GM23338 (cell line): Measurements from ENCODE around the gene CLPSL2. TPM values are rescaled to one million over a fixed set of nuclear protein-coding genes. Genes with fewer than 3 reads are reported as not detected.
"Not testable (repeated sequence)": the region's sequence is repeated elsewhere in the genome, so short reads cannot be mapped to it uniquely, and the experiment has no call there.

Experiments
- ATAC-seq: fragments of 200-7000 bp; cut with Tn5 transposase; 3 replicates; pipeline ENCODE4 v1.9.1; 2020
- DNase-seq: peaks from one replicate; pipeline ENCODE4 v3.0.0-alpha.2; 2015; ENCODE audit warnings: low spot score
- H2AFZ ChIP-seq: fragments of 200-600 bp; sonication (generic); 2 replicates; pipeline ENCODE4 v1.8.0; 2016; ENCODE audit warnings: antibody characterized with exemption, mild to moderate bottlenecking, moderate library complexity
- H3F3A ChIP-seq: fragments of 200-600 bp; sonication (generic); replicated peaks from 2 replicates; pipeline ENCODE4 v1.8.0; 2017; ENCODE audit warnings: antibody characterized with exemption, mixed run types, low read depth
- H3K27ac ChIP-seq: fragments of 200-600 bp; sonication (generic); 2 replicates; pipeline ENCODE4 v1.6.1; 2016; ENCODE audit warnings: low read depth
- H3K27me3 ChIP-seq: fragments of 200-600 bp; sonication (generic); 2 replicates; pipeline ENCODE4 v1.8.0; 2016; ENCODE audit warnings: mild to moderate bottlenecking, mixed run types, moderate library complexity; ENCODE audit not compliant: insufficient read depth
- H3K36me3 ChIP-seq: fragments of 200-600 bp; sonication (generic); 2 replicates; pipeline ENCODE4 v1.8.0; 2016; ENCODE audit warnings: mild to moderate bottlenecking; ENCODE audit not compliant: insufficient read depth
- H3K4me1 ChIP-seq: fragments of 200-600 bp; sonication (generic); 2 replicates; pipeline ENCODE4 v1.8.0; 2016; ENCODE audit warnings: mild to moderate bottlenecking, moderate library complexity; ENCODE audit not compliant: insufficient read depth
- H3K4me2 ChIP-seq: fragments of 200-600 bp; sonication (generic); 2 replicates; pipeline ENCODE4 v1.7.1; 2017; ENCODE audit warnings: mixed run types
- H3K4me3 ChIP-seq: fragments of 200-600 bp; sonication (generic); 2 replicates; pipeline ENCODE4 v1.6.1; 2016; ENCODE audit warnings: mixed run types
- H3K79me2 ChIP-seq: fragments of 200-600 bp; sonication (generic); replicated peaks from 2 replicates; pipeline ENCODE4 v1.8.0; 2017; ENCODE audit warnings: mild to moderate bottlenecking; ENCODE audit not compliant: insufficient read depth
- H3K9me2 ChIP-seq: fragments of 200-600 bp; sonication (generic); 2 replicates; pipeline ENCODE4 v1.8.0; 2017; ENCODE audit not compliant: insufficient read depth
- H4K20me1 ChIP-seq: fragments of 200-600 bp; sonication (generic); replicated peaks from 2 replicates; pipeline ENCODE4 v1.8.0; 2017; ENCODE audit warnings: mild to moderate bottlenecking; ENCODE audit not compliant: insufficient read depth
- H3K27ac Mint-ChIP-seq: 2 replicates; pipeline ENCODE4 v1.8.0; 2020; ENCODE audit warnings: inconsistent platforms, mild to moderate bottlenecking, moderate library complexity, mixed read lengths
- H3K27me3 Mint-ChIP-seq: 3 replicates; pipeline ENCODE4 v1.8.0; 2022; ENCODE audit warnings: low read depth, mild to moderate bottlenecking, moderate library complexity, mixed read lengths, inconsistent platforms; ENCODE audit not compliant: insufficient read depth, poor library complexity
- H3K36me3 Mint-ChIP-seq: 3 replicates; pipeline ENCODE4 v1.8.0; 2021; ENCODE audit warnings: low read depth, mild to moderate bottlenecking, inconsistent platforms, moderate library complexity, mixed read lengths
- H3K4me1 Mint-ChIP-seq: 3 replicates; pipeline ENCODE4 v1.8.0; 2020; ENCODE audit warnings: mild to moderate bottlenecking, inconsistent platforms, mixed read lengths
- H3K4me3 Mint-ChIP-seq: 3 replicates; pipeline ENCODE4 v1.8.0; 2021; ENCODE audit warnings: moderate library complexity, mild to moderate bottlenecking, inconsistent platforms, mixed read lengths
- H3K9me3 Mint-ChIP-seq: 3 replicates; pipeline ENCODE4 v1.8.0; 2020; ENCODE audit warnings: moderate library complexity, mild to moderate bottlenecking, inconsistent platforms, mixed read lengths
- CREB1 ChIP-seq: fragments of 250-450 bp; sonication (Bioruptor Pico); IDR thresholded peaks from 2 replicates; pipeline ENCODE4 v1.5.0; 2020; ENCODE audit warnings: low read depth, mild to moderate bottlenecking, moderate library complexity
- EZH2 ChIP-seq: fragments of 200-600 bp; sonication (generic); IDR thresholded peaks from one replicate; pipeline ENCODE4 v1.8.0; 2017; ENCODE audit warnings: antibody characterized with exemption, mild to moderate bottlenecking, low read depth; ENCODE audit not compliant: unreplicated experiment
- POLR2AphosphoS5 ChIP-seq: IDR thresholded peaks from 2 replicates; pipeline ENCODE4 v1.6.1; 2016; ENCODE audit warnings: antibody characterized with exemption, low read depth
- STAT1 ChIP-seq: IDR thresholded peaks from one replicate; pipeline ENCODE4 v1.6.1; 2016; ENCODE audit warnings: antibody characterized with exemption; ENCODE audit not compliant: unreplicated experiment
- ZNF114 ChIP-seq: fragments of 250-450 bp; sonication (Bioruptor Pico); IDR thresholded peaks from 2 replicates; pipeline ENCODE4 v1.5.0; 2020; ENCODE audit warnings: mild to moderate bottlenecking, moderate library complexity
- ZNF331 ChIP-seq: fragments of 250-450 bp; sonication (Bioruptor Pico); IDR thresholded peaks from 2 replicates; pipeline ENCODE4 v1.5.0; 2020; ENCODE audit warnings: low read depth, mild to moderate bottlenecking, moderate library complexity
- polyA plus RNA-seq: library from polyadenylated mRNA; unstranded; fragments of >200 nt; fragmentation: Nextera tagmentation; extraction: Ambion mirVana; gene quantifications from 2 replicates; pipeline ENCODE4 v1.2.1, GENCODE V29; 2016
- total RNA-seq: library from RNA; depleted of rRNA; stranded (reverse); fragments of >200 nt; shearing (Covaris generic); gene quantifications from 2 replicates; pipeline ENCODE4 v1.2.3, GENCODE V29; 2014
- TF ChIP-seq, protein P1 (sequence below): IDR thresholded peaks from one replicate; pipeline ENCODE4 v1.6.1; 2018; ENCODE audit warnings: antibody characterized with exemption; ENCODE audit not compliant: unreplicated experiment
- TF ChIP-seq, protein P2 (sequence below), 2 experiments: fragments of 200-600 bp in 1 of 2; sonication (generic) in 1 of 2; conservative IDR thresholded peaks; 2 replicates each; pipeline versions ENCODE4 v1.5.1 to v1.6.1; 2016 to 2017; ENCODE audit warnings: antibody characterized with exemption in 2 of 2, low read depth in 2 of 2, mild to moderate bottlenecking in 2 of 2, moderate library complexity in 1 of 2

The CLPSL2 gene
- total and polyA plus RNA-seq, 2 experiments from 2014 or later = 2.9 to 3.1 TPM

DNA sequence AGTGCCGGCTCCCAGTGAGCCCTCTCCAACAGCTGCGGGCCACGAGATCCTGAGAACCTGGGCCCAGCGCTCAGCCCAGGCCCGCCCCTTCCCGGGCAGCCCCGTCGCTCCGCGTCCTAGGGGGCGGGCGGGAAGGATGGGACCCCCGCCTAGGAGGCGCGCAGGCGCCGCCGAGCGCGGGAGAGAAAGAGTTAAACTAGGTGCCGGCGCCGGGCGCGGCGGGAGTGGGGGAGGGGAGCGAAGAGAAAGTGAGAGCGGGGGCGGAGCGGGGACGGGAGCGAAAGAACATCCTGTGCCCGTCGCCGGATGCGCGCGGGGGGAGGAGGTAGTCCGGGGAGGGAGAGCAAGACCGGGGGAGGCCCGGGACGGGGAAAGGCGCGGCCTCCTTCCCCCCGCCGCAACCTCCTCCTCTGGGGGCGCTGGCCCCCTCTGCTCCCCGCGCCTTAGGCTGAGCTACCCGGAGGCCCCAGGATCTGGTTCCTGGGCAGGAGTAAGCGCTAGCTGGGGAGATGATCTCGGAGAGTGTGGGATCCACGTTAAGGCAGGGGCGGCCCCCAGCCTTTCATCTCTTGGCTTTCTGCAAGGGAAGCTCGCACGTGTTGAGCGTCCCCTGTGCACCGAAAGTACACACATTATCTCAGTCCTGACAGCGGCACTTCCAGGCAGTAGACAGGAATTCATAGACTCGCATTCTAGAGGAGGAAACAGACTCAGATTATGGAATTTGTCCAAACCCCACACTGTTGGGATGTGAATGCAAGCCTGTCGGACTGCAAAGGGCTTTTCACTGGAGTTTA is 44.5 kb upstream of the CLPSL2 start (continued):
- TF ChIP-seq, protein P1, sequence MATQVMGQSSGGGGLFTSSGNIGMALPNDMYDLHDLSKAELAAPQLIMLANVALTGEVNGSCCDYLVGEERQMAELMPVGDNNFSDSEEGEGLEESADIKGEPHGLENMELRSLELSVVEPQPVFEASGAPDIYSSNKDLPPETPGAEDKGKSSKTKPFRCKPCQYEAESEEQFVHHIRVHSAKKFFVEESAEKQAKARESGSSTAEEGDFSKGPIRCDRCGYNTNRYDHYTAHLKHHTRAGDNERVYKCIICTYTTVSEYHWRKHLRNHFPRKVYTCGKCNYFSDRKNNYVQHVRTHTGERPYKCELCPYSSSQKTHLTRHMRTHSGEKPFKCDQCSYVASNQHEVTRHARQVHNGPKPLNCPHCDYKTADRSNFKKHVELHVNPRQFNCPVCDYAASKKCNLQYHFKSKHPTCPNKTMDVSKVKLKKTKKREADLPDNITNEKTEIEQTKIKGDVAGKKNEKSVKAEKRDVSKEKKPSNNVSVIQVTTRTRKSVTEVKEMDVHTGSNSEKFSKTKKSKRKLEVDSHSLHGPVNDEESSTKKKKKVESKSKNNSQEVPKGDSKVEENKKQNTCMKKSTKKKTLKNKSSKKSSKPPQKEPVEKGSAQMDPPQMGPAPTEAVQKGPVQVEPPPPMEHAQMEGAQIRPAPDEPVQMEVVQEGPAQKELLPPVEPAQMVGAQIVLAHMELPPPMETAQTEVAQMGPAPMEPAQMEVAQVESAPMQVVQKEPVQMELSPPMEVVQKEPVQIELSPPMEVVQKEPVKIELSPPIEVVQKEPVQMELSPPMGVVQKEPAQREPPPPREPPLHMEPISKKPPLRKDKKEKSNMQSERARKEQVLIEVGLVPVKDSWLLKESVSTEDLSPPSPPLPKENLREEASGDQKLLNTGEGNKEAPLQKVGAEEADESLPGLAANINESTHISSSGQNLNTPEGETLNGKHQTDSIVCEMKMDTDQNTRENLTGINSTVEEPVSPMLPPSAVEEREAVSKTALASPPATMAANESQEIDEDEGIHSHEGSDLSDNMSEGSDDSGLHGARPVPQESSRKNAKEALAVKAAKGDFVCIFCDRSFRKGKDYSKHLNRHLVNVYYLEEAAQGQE = no peak
- TF ChIP-seq, protein P2, sequence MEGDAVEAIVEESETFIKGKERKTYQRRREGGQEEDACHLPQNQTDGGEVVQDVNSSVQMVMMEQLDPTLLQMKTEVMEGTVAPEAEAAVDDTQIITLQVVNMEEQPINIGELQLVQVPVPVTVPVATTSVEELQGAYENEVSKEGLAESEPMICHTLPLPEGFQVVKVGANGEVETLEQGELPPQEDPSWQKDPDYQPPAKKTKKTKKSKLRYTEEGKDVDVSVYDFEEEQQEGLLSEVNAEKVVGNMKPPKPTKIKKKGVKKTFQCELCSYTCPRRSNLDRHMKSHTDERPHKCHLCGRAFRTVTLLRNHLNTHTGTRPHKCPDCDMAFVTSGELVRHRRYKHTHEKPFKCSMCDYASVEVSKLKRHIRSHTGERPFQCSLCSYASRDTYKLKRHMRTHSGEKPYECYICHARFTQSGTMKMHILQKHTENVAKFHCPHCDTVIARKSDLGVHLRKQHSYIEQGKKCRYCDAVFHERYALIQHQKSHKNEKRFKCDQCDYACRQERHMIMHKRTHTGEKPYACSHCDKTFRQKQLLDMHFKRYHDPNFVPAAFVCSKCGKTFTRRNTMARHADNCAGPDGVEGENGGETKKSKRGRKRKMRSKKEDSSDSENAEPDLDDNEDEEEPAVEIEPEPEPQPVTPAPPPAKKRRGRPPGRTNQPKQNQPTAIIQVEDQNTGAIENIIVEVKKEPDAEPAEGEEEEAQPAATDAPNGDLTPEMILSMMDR (conservative IDR thresholded peaks at IDR 0.05; ENCODE audit: low read depth in 2 of 2) = 0 out of 4 replicates have a peak, but pooled peaks of 1 of the 2 experiments have one; percentile 12
- no peak for TF ChIP-seq ZNF114 (CRISPR knock-in tag)

DNA sequence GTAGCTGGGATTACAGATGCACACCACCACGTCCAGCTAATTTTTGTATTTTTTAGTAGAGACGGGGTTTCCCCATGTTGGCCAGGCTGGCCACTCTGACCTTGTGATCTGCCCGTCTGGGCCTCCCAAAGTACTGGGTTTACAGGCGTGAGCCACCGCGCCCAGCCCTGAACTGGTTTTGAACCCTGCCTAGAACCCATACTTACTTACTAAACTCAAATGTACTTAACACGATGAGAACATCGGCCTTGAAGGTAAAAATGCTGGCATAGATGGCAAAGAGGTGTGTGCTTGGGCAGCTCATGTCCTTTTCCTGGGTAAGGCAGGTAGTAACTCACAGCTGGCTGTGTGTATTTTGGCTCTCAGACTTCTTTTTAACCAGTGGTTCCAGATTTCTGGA is 42.8 kb upstream of the CLPSL2 start:
- ATAC-seq = no peak
- H3K4me3 ChIP-seq = no peak overlapping the region
- peaks cover 27% of the 10 kb centered on the region for H3F3A ChIP-seq
- H3K4me2 ChIP-seq = no peak overlapping the region
- peaks cover 35% of the 10 kb centered on the region for H3K4me1 ChIP-seq
- Mint-ChIP-seq H3K27ac (no peak overlapping the region), H3K4me1 (peaks cover 46% of the 10 kb centered on the region), H3K4me3 (no peak overlapping the region), H3K9me3 (no peaks in the 10 kb centered on the region; the same call in 2 of the 3 replicates), H3K36me3 (no peaks in the 10 kb centered on the region; the same call in 2 of the 3 replicates), H3K27me3 (peaks cover 17% of the 10 kb centered on the region)
- TF ChIP-seq CREB1 (CRISPR knock-in tag) (no peak), POLR2AphosphoS5 (no peak), STAT1 (no peak), ZNF114 (CRISPR knock-in tag) (no peak), ZNF331 (CRISPR knock-in tag) (no peak), EZH2 (no peak)
- TF ChIP-seq, protein P2 (conservative IDR thresholded peaks at IDR 0.05; ENCODE audit: low read depth in 2 of 2) = no peak
- H4K20me1 ChIP-seq = no peaks in the 10 kb centered on the region
- no peaks in the 10 kb centered on the region for H3K9me2 ChIP-seq
- H3K27ac ChIP-seq = no peak overlapping the region
- DNase-seq = no peak
- H2AFZ ChIP-seq = no peak overlapping the region
- H3K36me3 ChIP-seq = no peaks in the 10 kb centered on the region; the same call in 1 of the 2 replicates
- H3K27me3 ChIP-seq = no peaks in the 10 kb centered on the region
- no peaks in the 10 kb centered on the region for H3K79me2 ChIP-seq

DNA sequence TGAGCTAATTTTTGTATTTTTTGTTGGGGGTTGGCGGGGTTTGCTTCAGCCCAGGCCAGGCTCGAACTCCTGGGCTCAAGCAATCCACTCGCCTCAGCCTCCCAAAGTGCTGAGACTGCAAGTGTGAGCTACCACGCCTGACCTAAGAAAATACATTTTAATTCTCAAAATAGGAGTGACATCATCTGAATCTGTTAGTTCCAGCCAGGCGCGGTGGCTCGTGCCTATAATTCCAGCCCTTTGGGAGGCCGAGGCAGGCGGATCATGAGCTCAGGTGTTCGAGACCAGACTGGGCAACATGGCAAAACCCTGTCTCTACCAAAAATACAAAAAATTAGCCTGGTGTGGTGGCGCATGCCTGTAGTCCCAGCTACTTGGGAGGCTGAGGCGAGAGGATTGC is 42.1 kb upstream of the CLPSL2 start:
- not testable (repeated sequence) for H3K27me3 ChIP-seq, H3K36me3 ChIP-seq, H3K27ac ChIP-seq, H3K4me3 Mint-ChIP-seq, H3K4me3 ChIP-seq, H2AFZ ChIP-seq, H3K79me2 ChIP-seq, H4K20me1 ChIP-seq, DNase-seq, H3K27ac Mint-ChIP-seq, H3K36me3 Mint-ChIP-seq, H3K9me3 Mint-ChIP-seq, H3K4me2 ChIP-seq, H3K9me2 ChIP-seq, ATAC-seq
- H3F3A ChIP-seq = peaks cover 31% of the 10 kb centered on the region
- peaks cover 15% of the 10 kb centered on the region for H3K27me3 Mint-ChIP-seq
- H3K4me1 Mint-ChIP-seq = peaks cover 47% of the 10 kb centered on the region
- H3K4me1 ChIP-seq = peaks cover 37% of the 10 kb centered on the region
